Ureter (tissue), 1 donor: Measurements from ENCODE around the gene AHDC1. TPM values are rescaled to one million over a fixed set of nuclear protein-coding genes. Genes with fewer than 3 reads are reported as not detected.

ENCODE experiments used
- DNase-seq: peaks from one replicate; pipeline ENCODE4 v3.0.0-alpha.2; 2020; ENCODE audit warnings: low spot score
- total RNA-seq: library from RNA; stranded (reverse); gene quantifications from one replicate; pipeline ENCODE4 v1.2.4, GENCODE V29; 2023
- donor health status: DM: yes; HTN: yes; CAD: no.

AHDC1 gene
- total RNA-seq, 1 donor from 2014 or later: 27.3 TPM

- no peak for DNase-seq
Observed at GRCh38 chr1:27614043-27614624, 10.2 kb upstream of the AHDC1 start.

DNA sequence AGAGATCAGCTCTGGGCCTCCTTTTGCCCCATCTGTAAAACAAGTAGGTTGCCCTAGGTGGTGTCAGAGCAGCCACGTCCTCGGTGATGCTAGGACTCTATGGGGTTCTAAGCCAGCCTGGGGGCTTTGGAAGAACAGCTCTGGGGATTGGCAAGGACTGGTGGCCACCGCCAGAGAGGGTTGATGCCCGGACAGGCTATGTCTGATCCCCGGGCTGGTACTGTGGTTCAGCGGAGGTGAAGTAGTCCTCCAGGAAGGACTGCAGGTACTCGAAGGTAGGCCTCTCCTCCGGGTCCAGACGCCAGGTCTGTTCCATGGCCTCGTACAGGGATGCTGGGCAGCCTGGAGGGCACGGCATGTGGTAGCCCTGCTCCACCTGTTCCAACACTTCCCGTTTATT is 8.8 kb upstream of the AHDC1 start:
- DNase-seq: no peak

- no peak for DNase-seq
Observed at GRCh38 chr1:27611450-27611849, 7.5 kb upstream of the AHDC1 start.

- DNase-seq: no peak
Observed at GRCh38 chr1:27609618-27610240, 5.8 kb upstream of the AHDC1 start.

- no peak for DNase-seq
Observed at GRCh38 chr1:27609210-27609555, 5.2 kb upstream of the AHDC1 start.

- no peak for DNase-seq
Observed at GRCh38 chr1:27607239-27607804, 3.4 kb upstream of the AHDC1 start.

GRCh38 chr1:27606708-27607238 is 2.8 kb upstream of the AHDC1 start:
- no peak for DNase-seq

GRCh38 chr1:27605796-27606707 is 2.1 kb upstream of the AHDC1 start:
- DNase-seq: no peak

DNA sequence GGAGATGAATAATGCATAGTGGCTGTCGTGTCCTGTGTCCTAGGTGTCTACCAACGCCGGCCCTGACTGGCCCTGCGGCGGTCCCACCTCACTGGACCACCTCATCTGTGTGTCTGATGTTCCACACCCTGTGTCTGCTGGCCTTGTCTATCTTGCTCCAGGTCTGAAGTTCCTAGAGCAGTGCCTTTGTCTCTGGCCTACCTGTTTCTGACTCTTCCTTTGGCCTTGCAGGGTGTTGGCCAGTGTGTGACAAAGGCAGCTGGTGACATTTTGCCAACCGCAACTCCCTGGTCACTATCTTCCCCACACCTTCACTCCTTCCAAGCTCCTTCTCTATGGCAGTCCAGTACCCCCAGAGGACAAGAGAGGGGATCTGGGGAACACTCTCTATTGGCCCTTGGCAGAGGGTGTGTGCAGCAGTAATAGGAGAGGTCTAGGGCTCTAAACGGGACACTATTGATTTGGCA is 1.4 kb upstream of the AHDC1 start:
- no peak for DNase-seq

- no peak for DNase-seq
Observed at GRCh38 chr1:27604579-27605299, 795 bp upstream of the AHDC1 start.

DNA sequence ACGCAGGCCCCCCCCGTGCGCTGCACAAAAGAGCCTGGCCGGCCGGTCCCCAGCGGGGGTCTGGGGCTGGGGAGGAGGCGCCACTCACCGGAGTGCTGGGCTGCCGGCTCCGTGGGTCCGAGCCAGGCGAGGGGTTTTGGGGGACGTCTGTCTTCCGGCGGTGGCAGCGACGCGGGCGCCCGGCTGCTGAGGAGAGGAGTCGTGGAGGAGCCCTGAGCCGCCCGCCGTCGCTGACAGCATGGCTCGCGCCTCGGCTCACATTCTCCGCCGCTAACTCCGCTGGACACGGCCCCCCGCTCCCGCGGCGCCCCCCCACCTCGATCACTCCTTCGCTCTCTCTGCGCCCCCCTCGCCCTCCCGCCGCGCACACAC is 649 bp downstream of the AHDC1 start:
- DNase-seq: no peak

DNA sequence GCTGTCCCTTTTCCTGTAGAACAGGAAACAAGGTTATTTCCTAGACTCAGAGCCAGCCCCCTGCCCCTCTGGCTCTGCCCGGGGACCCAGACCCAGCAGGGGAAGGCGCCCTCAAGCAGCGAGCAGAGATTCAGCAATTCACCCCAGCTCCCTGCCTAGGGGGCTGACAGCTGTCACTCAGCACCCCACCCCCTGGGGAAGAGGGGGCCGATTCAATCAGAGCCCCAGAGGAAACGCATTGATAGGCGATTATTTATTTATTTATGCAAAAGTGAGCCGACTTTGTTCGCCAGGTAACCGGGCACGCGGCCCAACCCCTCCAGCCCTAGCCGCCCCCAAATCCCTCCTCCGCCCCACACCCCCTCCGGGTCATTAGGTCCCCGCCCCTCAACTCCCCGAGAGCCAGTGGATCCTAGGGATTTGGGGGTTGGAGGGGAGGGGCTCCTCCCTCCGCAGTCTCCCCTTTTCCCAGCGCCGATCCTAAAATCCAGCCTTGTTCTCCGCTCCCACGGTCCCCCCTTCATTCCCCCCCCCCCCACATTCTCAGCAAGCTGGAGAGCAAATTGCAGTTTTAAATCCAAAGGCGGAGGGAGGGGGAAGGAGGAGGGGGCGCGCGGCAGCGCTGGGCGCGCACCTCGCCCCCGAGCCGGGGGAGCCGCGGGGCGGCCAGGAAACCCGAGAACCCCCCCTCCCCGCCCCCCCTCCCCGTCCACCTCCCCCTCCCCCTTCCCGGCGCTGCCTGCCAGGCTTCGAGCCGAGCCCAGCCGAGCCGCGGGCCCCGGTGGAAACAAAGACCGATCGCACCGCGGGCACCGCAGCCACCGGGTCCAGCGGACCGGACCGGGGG is 1.3 kb downstream of the AHDC1 start:
- no peak for DNase-seq

DNA sequence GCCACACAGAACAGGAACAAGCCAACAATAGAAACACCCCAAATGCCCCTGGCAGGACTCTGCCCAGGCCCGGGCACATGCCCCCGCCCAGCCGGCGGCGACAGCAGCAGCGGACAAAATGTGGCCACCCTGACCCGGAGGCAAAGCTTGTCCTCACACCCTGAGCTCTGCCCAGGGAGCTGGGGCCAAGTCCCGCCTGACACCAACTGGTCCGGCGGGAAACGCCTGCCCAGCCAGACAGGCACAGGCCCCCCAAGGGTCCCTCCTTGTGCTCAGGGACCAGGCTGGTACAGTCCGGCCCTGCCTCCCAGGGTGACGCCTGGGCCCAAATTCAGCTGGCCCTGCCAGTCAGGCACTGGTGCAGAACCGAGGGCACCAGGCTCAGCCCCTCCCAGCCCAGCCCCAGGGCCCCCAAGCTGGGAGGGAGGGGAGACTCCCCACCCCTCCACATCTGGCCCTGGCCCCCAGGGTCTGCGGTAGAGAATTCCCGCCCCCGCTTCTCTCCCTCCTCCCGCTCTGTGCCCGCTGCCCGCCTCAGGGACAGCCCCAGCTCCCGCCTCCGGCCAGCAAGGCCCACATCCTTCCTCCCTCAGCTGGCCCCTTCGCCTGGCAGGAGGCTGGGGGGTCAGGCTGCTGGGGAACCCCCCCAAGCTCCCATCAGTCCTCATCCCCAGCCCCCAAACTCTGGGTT is 2.0 kb downstream of the AHDC1 start:
- no peak for DNase-seq

- no peak for DNase-seq
Observed at GRCh38 chr1:27601321-27601770, 2.6 kb downstream of the AHDC1 start.

- no peak for DNase-seq
Observed at GRCh38 chr1:27600498-27601175, 3.3 kb downstream of the AHDC1 start.

GRCh38 chr1:27599605-27600497 is 4.1 kb downstream of the AHDC1 start:
- DNase-seq: no peak

GRCh38 chr1:27598902-27599528 is 4.9 kb downstream of the AHDC1 start:
- peak; percentile 72 for DNase-seq

- no peak for DNase-seq
Observed at GRCh38 chr1:27598295-27598687, 5.7 kb downstream of the AHDC1 start.
